HepG2 (cell line): ENCODE data around the gene CDYL2.

Experiments used
- CEBPB ChIP-seq: IDR thresholded peaks from 2 replicates; pipeline ENCODE4 v1.6.1; 2011; ENCODE audit warnings: low read depth, low read length, improper control_type of control experiment, borderline replicate concordance
- DDIT3 ChIP-seq: sonication (generic); formaldehyde crosslinking; IDR thresholded peaks from 2 replicates; pipeline ENCODE4 v1.4.0; 2020; ENCODE audit warnings: mild to moderate bottlenecking, missing genetic modification reagents
- EP300 ChIP-seq, 3 experiments: sonication (generic) in 1 of 3; formaldehyde crosslinking in 1 of 3; IDR thresholded peaks; 2 replicates each; pipeline versions ENCODE4 v1.5.1 to v1.6.1; 2011 to 2020; ENCODE audit warnings: low read depth in 2 of 3, low read length in 2 of 3, borderline replicate concordance in 1 of 3, improper control_type of control experiment in 1 of 3, mild to moderate bottlenecking in 1 of 3, missing genetic modification reagents in 1 of 3, moderate library complexity in 1 of 3
- NFYB ChIP-seq: sonication (generic); formaldehyde crosslinking; IDR thresholded peaks from 2 replicates; pipeline ENCODE4 v1.4.0; 2020; ENCODE audit warnings: missing genetic modification reagents
- POLR2A ChIP-seq, 2 experiments: IDR thresholded peaks; 2 replicates each; pipeline ENCODE4 v1.6.1; 2011; ENCODE audit warnings: low read depth in 2 of 2, low read length in 2 of 2, mild to moderate bottlenecking in 1 of 2, moderate library complexity in 1 of 2; ENCODE audit not compliant: insufficient read depth in 1 of 2
- TARDBP ChIP-seq: sonication (generic); formaldehyde crosslinking; IDR thresholded peaks from 2 replicates; pipeline ENCODE4 v1.8.0; 2022; ENCODE audit warnings: mild to moderate bottlenecking, missing genetic modification reagents
- ZFX ChIP-seq: sonication (generic); formaldehyde crosslinking; IDR thresholded peaks from 2 replicates; pipeline ENCODE4 v1.4.0; 2020; ENCODE audit warnings: mild to moderate bottlenecking, low read depth, missing genetic modification reagents, moderate library complexity
- ZNF205 ChIP-seq: IDR thresholded peaks from 2 replicates; pipeline ENCODE4 v1.6.1; 2018; ENCODE audit warnings: missing biosample characterization, missing genetic modification reagents
- ZNF350 ChIP-seq: sonication (generic); formaldehyde crosslinking; IDR thresholded peaks from 2 replicates; pipeline ENCODE4 v1.4.0; 2020; ENCODE audit warnings: mild to moderate bottlenecking, low read depth, missing genetic modification reagents, borderline replicate concordance

- TF ChIP-seq EP300 (IDR thresholded peaks at IDR 0.05; ENCODE audit: low read depth in 2 of 2, low read length in 2 of 2) (no peak), EP300 (CRISPR knock-in tag; IDR thresholded peaks at IDR 0.05; ENCODE audit: borderline replicate concordance) (no peak), CEBPB (no peak), ZNF350 (CRISPR knock-in tag) (no peak), POLR2A (IDR thresholded peaks at IDR 0.05; ENCODE audit: insufficient read depth in 1 of 2, low read depth in 2 of 2, low read length in 2 of 2) (no peak), ZFX (CRISPR knock-in tag) (no peak), NFYB (CRISPR knock-in tag) (no peak), ZNF205 (CRISPR knock-in tag) (no peak), DDIT3 (CRISPR knock-in tag) (no peak), TARDBP (CRISPR knock-in tag) (no peak)
These were observed 217.9 kb downstream of the CDYL2 start for GRCh38 chr16:80586476-80586875.
